Body of pancreas (tissue), 4 donors: ENCODE data around the gene LACTB.

Experiments
- POLR2A ChIP-seq, 3 donors: fragments of 450-650 bp; IDR thresholded peaks; one replicate each; pipeline ENCODE4 v1.6.1; 2016; ENCODE audit warnings: antibody characterized with exemption in 3 of 3, mild to moderate bottlenecking in 2 of 3
- TF ChIP-seq, protein P1 (sequence below), 7 experiments: fragments of 450-650 bp in 4 of 7; fragments of 200-600 bp in 3 of 7; sonication (generic) in 3 of 7; IDR thresholded peaks; one replicate each; pipeline ENCODE4 v1.5.1; 2016 to 2019; ENCODE audit warnings: antibody characterized with exemption in 7 of 7

DNA sequence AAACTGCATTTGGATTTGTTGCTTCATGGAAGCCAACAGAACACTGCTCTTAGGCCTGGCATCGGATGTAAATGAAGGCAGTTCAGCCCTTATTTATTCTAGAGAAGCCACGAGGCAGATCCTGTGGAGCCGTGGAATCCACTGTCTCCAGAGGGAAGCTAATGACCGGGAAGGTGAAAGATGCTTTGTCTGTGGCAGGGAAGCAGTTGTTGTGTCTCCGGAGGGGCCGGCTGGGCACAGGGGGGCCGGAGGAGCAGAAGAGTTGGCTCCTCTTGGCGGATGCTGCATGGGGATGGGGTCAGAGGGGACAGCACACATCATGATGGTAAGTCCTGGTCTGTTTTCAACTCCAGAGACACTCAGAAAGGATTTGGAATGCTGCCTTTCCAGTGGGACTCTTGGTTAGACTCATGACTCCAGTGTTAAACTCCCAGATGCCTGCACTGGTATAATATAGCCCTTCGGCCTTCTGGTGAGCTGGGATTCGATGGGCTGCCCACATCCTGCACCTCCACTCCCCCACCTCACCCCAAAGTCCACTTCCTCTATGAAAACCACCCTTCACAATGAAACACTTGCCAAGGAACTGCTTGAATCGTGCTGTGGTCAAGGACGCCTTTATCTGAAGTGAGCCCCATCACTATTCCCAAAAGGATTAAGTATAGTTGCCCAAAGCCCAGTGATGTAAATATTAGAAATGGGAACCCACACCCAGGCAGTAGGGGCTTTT is 45.5 kb upstream of the LACTB start:
- TF ChIP-seq, protein P1, sequence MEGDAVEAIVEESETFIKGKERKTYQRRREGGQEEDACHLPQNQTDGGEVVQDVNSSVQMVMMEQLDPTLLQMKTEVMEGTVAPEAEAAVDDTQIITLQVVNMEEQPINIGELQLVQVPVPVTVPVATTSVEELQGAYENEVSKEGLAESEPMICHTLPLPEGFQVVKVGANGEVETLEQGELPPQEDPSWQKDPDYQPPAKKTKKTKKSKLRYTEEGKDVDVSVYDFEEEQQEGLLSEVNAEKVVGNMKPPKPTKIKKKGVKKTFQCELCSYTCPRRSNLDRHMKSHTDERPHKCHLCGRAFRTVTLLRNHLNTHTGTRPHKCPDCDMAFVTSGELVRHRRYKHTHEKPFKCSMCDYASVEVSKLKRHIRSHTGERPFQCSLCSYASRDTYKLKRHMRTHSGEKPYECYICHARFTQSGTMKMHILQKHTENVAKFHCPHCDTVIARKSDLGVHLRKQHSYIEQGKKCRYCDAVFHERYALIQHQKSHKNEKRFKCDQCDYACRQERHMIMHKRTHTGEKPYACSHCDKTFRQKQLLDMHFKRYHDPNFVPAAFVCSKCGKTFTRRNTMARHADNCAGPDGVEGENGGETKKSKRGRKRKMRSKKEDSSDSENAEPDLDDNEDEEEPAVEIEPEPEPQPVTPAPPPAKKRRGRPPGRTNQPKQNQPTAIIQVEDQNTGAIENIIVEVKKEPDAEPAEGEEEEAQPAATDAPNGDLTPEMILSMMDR (IDR thresholded peaks at IDR 0.05): no peak
- no peak for TF ChIP-seq POLR2A (IDR thresholded peaks at IDR 0.05)
